Amniotic stem cell (primary cell): Measurements from ENCODE around the gene CDK11B.
"Not testable (repeated sequence)": the region's sequence is repeated elsewhere in the genome, so short reads cannot be mapped to it uniquely, and the experiment has no call there.

Source experiments
- DNase-seq: peaks from one replicate; lab custom pipeline; 2025; lab: John Stamatoyannopoulos, UW

CDK11B gene

GRCh38 chr1:1683104-1683905 lies 24.5 kb upstream of the CDK11B start:
- no peak for DNase-seq

- no peak for DNase-seq
Observed at GRCh38 chr1:1680912-1681273, 22.1 kb upstream of the CDK11B start.

- DNase-seq, result no peak
Observed at GRCh38 chr1:1680031-1680911, 21.5 kb upstream of the CDK11B start.

- DNase-seq, result no peak
Observed at GRCh38 chr1:1678581-1679380, 20.0 kb upstream of the CDK11B start.

- no peak for DNase-seq
Observed at GRCh38 chr1:1677718-1678580, 19.1 kb upstream of the CDK11B start.

GRCh38 chr1:1676087-1676486 lies 17.3 kb upstream of the CDK11B start:
- not testable (repeated sequence) for DNase-seq

GRCh38 chr1:1675218-1675617 lies 16.4 kb upstream of the CDK11B start:
- not testable (repeated sequence) for DNase-seq

- DNase-seq, result not testable (repeated sequence)
Observed at GRCh38 chr1:1674806-1675205, 16.0 kb upstream of the CDK11B start.

- DNase-seq, result no peak
Observed at GRCh38 chr1:1672181-1672965, 13.6 kb upstream of the CDK11B start.

- DNase-seq, result no peak
Observed at GRCh38 chr1:1671365-1672119, 12.7 kb upstream of the CDK11B start.

GRCh38 chr1:1670866-1671265 lies 12.1 kb upstream of the CDK11B start:
- no peak for DNase-seq

- DNase-seq, result no peak
Observed at GRCh38 chr1:1669468-1670440, 10.9 kb upstream of the CDK11B start.

GRCh38 chr1:1666526-1666925 lies 7.7 kb upstream of the CDK11B start:
- no peak for DNase-seq

GRCh38 chr1:1665815-1666251 lies 7.0 kb upstream of the CDK11B start:
- DNase-seq, result no peak

GRCh38 chr1:1664941-1665814 lies 6.4 kb upstream of the CDK11B start:
- DNase-seq, result no peak

GRCh38 chr1:1664318-1664717 lies 5.5 kb upstream of the CDK11B start:
- DNase-seq, result not testable (repeated sequence)

- DNase-seq, result not testable (repeated sequence)
Observed at GRCh38 chr1:1662830-1663560, 4.2 kb upstream of the CDK11B start.
